Measurements from ENCODE around the gene GTF2H4.

GRCh38 chr6:30926644-30927043 is 18.6 kb downstream of the GTF2H4 start:
- TF ChIP-seq CTCF (IDR thresholded peaks at IDR 0.05) (no peak), ZFX (IDR thresholded peaks at IDR 0.05; ENCODE audit: borderline replicate concordance) (no peak)

All from 22Rv1 (cell line).